ENCODE data around the gene STRAP. TPM values are rescaled to one million over a fixed set of nuclear protein-coding genes. Genes with fewer than 3 reads are reported as not detected.

STRAP gene
- total RNA-seq, 1 donor from 2014 or later, result 68.3 TPM

GRCh38 chr12:15842108-15842507 lies 40.1 kb upstream of the STRAP start:
- no peak for DNase-seq
- ATAC-seq, result no peak
- TF ChIP-seq, protein P1, sequence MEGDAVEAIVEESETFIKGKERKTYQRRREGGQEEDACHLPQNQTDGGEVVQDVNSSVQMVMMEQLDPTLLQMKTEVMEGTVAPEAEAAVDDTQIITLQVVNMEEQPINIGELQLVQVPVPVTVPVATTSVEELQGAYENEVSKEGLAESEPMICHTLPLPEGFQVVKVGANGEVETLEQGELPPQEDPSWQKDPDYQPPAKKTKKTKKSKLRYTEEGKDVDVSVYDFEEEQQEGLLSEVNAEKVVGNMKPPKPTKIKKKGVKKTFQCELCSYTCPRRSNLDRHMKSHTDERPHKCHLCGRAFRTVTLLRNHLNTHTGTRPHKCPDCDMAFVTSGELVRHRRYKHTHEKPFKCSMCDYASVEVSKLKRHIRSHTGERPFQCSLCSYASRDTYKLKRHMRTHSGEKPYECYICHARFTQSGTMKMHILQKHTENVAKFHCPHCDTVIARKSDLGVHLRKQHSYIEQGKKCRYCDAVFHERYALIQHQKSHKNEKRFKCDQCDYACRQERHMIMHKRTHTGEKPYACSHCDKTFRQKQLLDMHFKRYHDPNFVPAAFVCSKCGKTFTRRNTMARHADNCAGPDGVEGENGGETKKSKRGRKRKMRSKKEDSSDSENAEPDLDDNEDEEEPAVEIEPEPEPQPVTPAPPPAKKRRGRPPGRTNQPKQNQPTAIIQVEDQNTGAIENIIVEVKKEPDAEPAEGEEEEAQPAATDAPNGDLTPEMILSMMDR (IDR thresholded peaks at IDR 0.05), result no peak
- no peak overlapping the region for H3K27ac ChIP-seq
- no peaks in the 10 kb centered on the region for H3K4me1 ChIP-seq
- H3K9me3 ChIP-seq, result no peaks in the 10 kb centered on the region
- intact Hi-C loops (cut with DNase I), result no loop called here
- H3K36me3 ChIP-seq, result no peaks in the 10 kb centered on the region
- no peak overlapping the region for H3K4me3 ChIP-seq
- no peaks in the 10 kb centered on the region for H3K27me3 ChIP-seq

DNA sequence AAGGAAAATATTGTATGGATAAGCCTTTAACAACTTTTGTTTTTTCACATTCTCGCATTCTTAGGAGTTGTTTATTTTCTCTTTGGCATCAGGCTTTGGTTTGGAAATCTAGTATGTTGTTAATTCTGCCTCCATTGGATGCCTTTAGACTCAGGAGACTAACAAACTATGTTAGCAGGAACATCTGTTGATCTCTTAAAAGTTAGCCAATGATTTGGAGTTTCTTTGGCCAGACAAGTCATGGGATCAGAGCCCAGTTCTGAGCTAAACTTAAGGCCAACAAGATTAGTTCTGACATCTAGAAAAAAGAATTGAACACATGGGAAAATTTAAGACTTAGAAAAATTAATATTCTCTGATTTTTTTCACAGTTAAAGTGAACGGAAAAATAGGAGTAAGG lies 35.3 kb upstream of the STRAP start:
- Histone ChIP-seq H3K9me3 (no peaks in the 10 kb centered on the region), H3K36me3 (no peaks in the 10 kb centered on the region), H3K4me3 (no peak overlapping the region), H3K27ac (no peak overlapping the region), H3K4me1 (no peaks in the 10 kb centered on the region), H3K27me3 (no peaks in the 10 kb centered on the region)
- TF ChIP-seq, protein P1 (IDR thresholded peaks at IDR 0.05), result no peak
- no peak for DNase-seq
- no peak for ATAC-seq
- intact Hi-C loops (cut with DNase I), result no loop called here

- Histone ChIP-seq H3K27me3 (no peaks in the 10 kb centered on the region), H3K36me3 (no peaks in the 10 kb centered on the region), H3K9me3 (no peaks in the 10 kb centered on the region), H3K27ac (no peak overlapping the region), H3K4me1 (no peaks in the 10 kb centered on the region), H3K4me3 (no peak overlapping the region)
- TF ChIP-seq, protein P1 (IDR thresholded peaks at IDR 0.05), result no peak
- ATAC-seq, result no peak
- DNase-seq, result no peak
- intact Hi-C loops (cut with DNase I), result no loop called here
These were observed 33.6 kb upstream of the STRAP start for GRCh38 chr12:15848606-15849005.

GRCh38 chr12:15851045-15851620 lies 31.1 kb upstream of the STRAP start:
- Histone ChIP-seq H3K27me3 (no peaks in the 10 kb centered on the region), H3K36me3 (no peaks in the 10 kb centered on the region), H3K4me1 (no peaks in the 10 kb centered on the region), H3K9me3 (no peaks in the 10 kb centered on the region), H3K27ac (no peak overlapping the region), H3K4me3 (no peak overlapping the region)
- no peak for ATAC-seq
- TF ChIP-seq, protein P1 (IDR thresholded peaks at IDR 0.05), result no peak
- intact Hi-C loops (cut with DNase I), result loop anchor here (10.0 kb wide), 1 partner anchor 576 kb away; no protein-coding TSS in a partner anchor
- DNase-seq, result no peak

GRCh38 chr12:15851919-15852318 lies 30.3 kb upstream of the STRAP start:
- no peak overlapping the region for H3K4me3 ChIP-seq
- intact Hi-C loops (cut with DNase I), result loop anchor here (10.0 kb wide), 1 partner anchor 577 kb away; no protein-coding TSS in a partner anchor
- no peaks in the 10 kb centered on the region for H3K9me3 ChIP-seq
- TF ChIP-seq, protein P1 (IDR thresholded peaks at IDR 0.05), result no peak
- no peak for DNase-seq
- no peaks in the 10 kb centered on the region for H3K27me3 ChIP-seq
- H3K27ac ChIP-seq, result no peak overlapping the region
- no peaks in the 10 kb centered on the region for H3K36me3 ChIP-seq
- no peak for ATAC-seq
- no peaks in the 10 kb centered on the region for H3K4me1 ChIP-seq

DNA sequence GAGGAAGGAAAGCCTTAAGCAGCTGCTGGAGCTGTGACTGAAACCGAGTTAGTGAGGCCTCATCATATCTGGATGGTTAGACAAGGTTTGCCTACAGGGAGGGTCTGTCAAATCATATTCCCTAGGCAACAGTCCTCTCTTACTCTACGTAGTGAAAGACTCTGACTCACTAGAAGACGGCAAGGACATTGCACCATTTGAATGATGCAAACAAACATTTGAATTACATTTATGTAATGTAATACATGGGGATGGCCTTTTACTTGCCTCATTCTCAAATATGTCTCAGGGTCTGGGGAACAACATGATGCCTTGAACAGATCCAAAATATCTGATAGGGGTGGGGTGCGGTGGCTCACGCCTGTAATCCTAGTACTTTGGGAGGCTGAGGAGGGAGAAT lies 29.8 kb upstream of the STRAP start:
- H3K36me3 ChIP-seq, result no peaks in the 10 kb centered on the region
- no peak overlapping the region for H3K27ac ChIP-seq
- DNase-seq (no peak), ATAC-seq (no peak)
- no peaks in the 10 kb centered on the region for H3K27me3 ChIP-seq
- H3K9me3 ChIP-seq, result no peaks in the 10 kb centered on the region
- intact Hi-C loops (cut with DNase I), result loop anchor here (10.0 kb wide), 1 partner anchor 578 kb away; no protein-coding TSS in a partner anchor
- H3K4me1 ChIP-seq, result no peaks in the 10 kb centered on the region
- no peak overlapping the region for H3K4me3 ChIP-seq
- TF ChIP-seq, protein P1 (IDR thresholded peaks at IDR 0.05), result no peak
